ENCODE results near the gene CAV1. TPM values are rescaled to one million over a fixed set of nuclear protein-coding genes. Genes with fewer than 3 reads are reported as not detected.

CAV1 gene
- total and polyA plus RNA-seq, 2 donors (not counting 1 experiment from before 2014, with no cell fraction given): 461 to 1,245 TPM

DNA sequence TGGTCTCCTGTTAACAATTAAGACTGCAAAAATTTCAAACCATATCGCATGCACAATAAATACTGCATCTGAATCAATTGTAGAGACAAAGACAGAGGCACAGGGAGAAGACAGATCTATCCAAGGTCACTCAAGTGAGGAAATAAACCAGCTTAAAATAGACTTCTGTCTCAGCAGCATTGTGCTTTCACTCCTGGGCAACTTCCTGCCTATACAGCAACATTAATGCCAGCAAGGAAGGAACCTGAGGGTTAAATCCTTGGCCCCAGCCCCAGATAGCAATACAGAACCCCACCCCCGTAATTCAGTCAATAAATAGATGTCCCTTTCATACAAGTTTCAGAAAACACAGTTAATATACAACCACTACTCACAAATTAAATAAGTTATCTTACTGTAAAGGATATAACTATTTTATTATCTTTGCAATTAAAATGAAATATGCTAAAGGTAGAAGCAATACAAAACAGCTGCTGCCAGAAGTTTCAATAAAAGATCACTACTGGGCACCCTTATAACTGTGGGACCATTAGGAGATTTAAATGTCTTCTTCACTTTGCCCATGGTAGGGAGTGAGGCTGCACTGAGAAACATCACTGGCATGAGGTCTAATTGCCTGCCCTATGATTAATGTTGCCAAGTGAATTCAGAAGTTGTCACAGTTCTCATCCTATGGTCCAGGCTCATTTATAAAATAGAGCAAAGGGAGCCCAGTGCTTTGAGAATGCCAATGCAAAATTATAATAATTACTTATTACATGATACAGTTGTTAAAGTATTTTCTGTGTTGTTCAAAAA is 49.4 kb downstream of the CAV1 start:
- Histone ChIP-seq H3K27me3 (ENCODE audit: control insufficient read depth, insufficient read depth, low read length) (no peaks in the 10 kb centered on the region), H3K9me3 (ENCODE audit: control insufficient read depth, insufficient read depth, low read depth, low read length) (no peaks in the 10 kb centered on the region), H3K36me3 (ENCODE audit: control insufficient read depth, insufficient read depth, low read length) (no peaks in the 10 kb centered on the region), H3K4me1 (ENCODE audit: control insufficient read depth, extremely low read depth, insufficient read depth, low read length) (peaks cover 32% of the 10 kb centered on the region), H3K4me2 (ENCODE audit: extremely low read depth, insufficient read depth, low read length) (no peak overlapping the region), H4K20me1 (ENCODE audit: control insufficient read depth, extremely low read depth, insufficient read depth, low read length) (no peaks in the 10 kb centered on the region), H3K27ac (ENCODE audit: insufficient read depth, low read length) (no peak overlapping the region), H3K79me2 (ENCODE audit: control insufficient read depth, insufficient read depth, low read length) (no peaks in the 10 kb centered on the region), H3K4me3 (replicated peaks in 1 of 4; ENCODE audit: control extremely low read depth in 1 of 4, insufficient read depth in 1 of 4, low read depth in 3 of 4, low read length in 4 of 4) (no peak overlapping the region), H3K9ac (ENCODE audit: insufficient read depth, low read length) (no peak overlapping the region), H2AFZ (ENCODE audit: low read length) (no peak overlapping the region)
- no peak for TF ChIP-seq EZH2 (IDR thresholded peaks at IDR 0.05; ENCODE audit: low read length, missing control alignments)
- TF ChIP-seq, protein P1, sequence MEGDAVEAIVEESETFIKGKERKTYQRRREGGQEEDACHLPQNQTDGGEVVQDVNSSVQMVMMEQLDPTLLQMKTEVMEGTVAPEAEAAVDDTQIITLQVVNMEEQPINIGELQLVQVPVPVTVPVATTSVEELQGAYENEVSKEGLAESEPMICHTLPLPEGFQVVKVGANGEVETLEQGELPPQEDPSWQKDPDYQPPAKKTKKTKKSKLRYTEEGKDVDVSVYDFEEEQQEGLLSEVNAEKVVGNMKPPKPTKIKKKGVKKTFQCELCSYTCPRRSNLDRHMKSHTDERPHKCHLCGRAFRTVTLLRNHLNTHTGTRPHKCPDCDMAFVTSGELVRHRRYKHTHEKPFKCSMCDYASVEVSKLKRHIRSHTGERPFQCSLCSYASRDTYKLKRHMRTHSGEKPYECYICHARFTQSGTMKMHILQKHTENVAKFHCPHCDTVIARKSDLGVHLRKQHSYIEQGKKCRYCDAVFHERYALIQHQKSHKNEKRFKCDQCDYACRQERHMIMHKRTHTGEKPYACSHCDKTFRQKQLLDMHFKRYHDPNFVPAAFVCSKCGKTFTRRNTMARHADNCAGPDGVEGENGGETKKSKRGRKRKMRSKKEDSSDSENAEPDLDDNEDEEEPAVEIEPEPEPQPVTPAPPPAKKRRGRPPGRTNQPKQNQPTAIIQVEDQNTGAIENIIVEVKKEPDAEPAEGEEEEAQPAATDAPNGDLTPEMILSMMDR (conservative IDR thresholded peaks at IDR 0.05 in 1 of 2, IDR thresholded peaks at IDR 0.05 in 1 of 2; ENCODE audit: low read depth in 1 of 2, low read length in 2 of 2): no peak
- DNase-seq (ENCODE audit: low read depth in 2 of 2): no peak

DNA sequence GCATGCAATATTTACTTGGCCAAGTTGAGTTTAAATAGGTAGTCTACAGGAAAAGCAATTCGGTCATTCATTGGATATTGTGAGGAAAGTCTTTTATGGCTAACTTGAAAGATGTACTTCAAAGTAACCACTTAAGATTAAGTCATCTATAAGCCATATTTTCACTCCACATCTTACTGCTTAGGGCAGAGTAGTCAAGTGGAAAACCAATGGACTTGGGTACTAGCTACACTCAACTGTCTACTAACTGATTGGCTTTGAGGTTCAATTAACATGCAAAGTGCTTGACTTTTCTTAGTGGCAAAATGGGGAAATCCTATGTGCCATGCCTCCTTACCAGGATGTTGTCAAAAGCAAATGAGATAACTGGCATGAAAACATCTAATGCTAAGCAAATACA is 51.0 kb downstream of the CAV1 start:
- Histone ChIP-seq H3K79me2 (ENCODE audit: control insufficient read depth, insufficient read depth, low read length) (no peaks in the 10 kb centered on the region), H3K4me1 (ENCODE audit: control insufficient read depth, extremely low read depth, insufficient read depth, low read length) (peaks cover 20% of the 10 kb centered on the region), H4K20me1 (ENCODE audit: control insufficient read depth, extremely low read depth, insufficient read depth, low read length) (no peaks in the 10 kb centered on the region), H3K27ac (ENCODE audit: insufficient read depth, low read length) (no peak overlapping the region), H2AFZ (ENCODE audit: low read length) (no peak overlapping the region), H3K36me3 (ENCODE audit: control insufficient read depth, insufficient read depth, low read length) (no peaks in the 10 kb centered on the region), H3K4me3 (replicated peaks in 1 of 4; ENCODE audit: control extremely low read depth in 1 of 4, insufficient read depth in 1 of 4, low read depth in 3 of 4, low read length in 4 of 4) (no peak overlapping the region), H3K27me3 (ENCODE audit: control insufficient read depth, insufficient read depth, low read length) (no peaks in the 10 kb centered on the region), H3K4me2 (ENCODE audit: extremely low read depth, insufficient read depth, low read length) (no peak overlapping the region), H3K9me3 (ENCODE audit: control insufficient read depth, insufficient read depth, low read depth, low read length) (no peaks in the 10 kb centered on the region), H3K9ac (ENCODE audit: insufficient read depth, low read length) (no peak overlapping the region)
- DNase-seq (ENCODE audit: low read depth in 2 of 2): no peak
- TF ChIP-seq, protein P1 (conservative IDR thresholded peaks at IDR 0.05 in 1 of 2, IDR thresholded peaks at IDR 0.05 in 1 of 2; ENCODE audit: low read depth in 1 of 2, low read length in 2 of 2): no peak
- no peak for TF ChIP-seq EZH2 (IDR thresholded peaks at IDR 0.05; ENCODE audit: low read length, missing control alignments)

DNA sequence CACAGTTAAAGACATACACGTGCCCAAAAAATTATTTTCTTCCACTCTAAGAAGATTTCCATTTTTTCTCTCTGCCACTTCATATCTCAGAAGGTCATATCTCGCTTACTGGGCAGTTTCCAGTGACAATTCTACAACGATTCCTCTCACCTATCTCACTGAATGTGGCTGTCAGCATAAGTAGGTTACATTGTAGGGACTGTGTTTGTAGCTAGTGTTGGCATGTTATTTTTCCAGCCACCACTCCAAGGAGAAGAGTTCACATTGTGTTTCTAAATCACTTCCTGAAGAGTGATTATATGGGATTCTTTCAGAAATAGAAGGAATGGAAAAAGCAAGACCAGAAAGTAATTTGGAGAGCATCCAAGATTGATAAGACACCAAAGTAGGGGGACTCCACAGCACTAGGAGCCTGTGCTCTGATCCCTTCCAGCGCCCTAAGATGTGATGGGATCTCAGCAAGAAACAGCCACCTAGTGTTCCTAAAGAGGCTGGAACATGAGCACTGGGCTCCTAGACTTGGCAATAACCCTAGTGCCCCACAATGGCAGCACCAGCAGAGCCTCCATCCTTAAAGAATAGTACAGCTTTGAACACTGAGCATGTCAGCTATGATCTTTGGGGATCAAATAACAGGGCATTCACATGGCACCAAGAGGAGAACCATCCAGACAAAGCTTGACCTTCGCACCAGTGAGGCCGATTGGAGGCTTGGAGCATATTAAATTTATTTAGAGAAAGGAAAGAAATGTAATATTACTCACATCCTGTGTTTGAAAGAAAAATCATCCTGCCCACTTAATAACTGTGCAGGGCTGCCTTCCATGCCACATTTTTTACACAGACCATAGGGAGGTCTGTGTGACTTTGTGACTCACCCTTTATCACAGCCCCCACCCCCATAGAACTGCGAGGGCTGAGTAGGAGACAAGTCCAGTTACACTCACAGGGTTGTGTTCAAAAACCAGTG is 51.8 kb downstream of the CAV1 start:
- peaks cover 18% of the 10 kb centered on the region for H3K4me1 ChIP-seq (ENCODE audit: control insufficient read depth, extremely low read depth, insufficient read depth, low read length)

More for the DNA sequence above, 51.8 kb downstream of the CAV1 start:
- DNase-seq (ENCODE audit: low read depth in 2 of 2): peak; percentile 92 to 98
- H3K4me3 ChIP-seq (replicated peaks in 1 of 4; ENCODE audit: control extremely low read depth in 1 of 4, insufficient read depth in 1 of 4, low read depth in 3 of 4, low read length in 4 of 4): peak overlapping the region in 2 of 4 experiments; percentile 2 to 23
- no peaks in the 10 kb centered on the region for H3K9me3 ChIP-seq (ENCODE audit: control insufficient read depth, insufficient read depth, low read depth, low read length)
- peak overlapping the region; percentile 29 for H3K9ac ChIP-seq (ENCODE audit: insufficient read depth, low read length)
- H3K79me2 ChIP-seq (ENCODE audit: control insufficient read depth, insufficient read depth, low read length): no peaks in the 10 kb centered on the region
- TF ChIP-seq EZH2 (IDR thresholded peaks at IDR 0.05; ENCODE audit: low read length, missing control alignments): no peak
- TF ChIP-seq, protein P1 (conservative IDR thresholded peaks at IDR 0.05 in 1 of 2, IDR thresholded peaks at IDR 0.05 in 1 of 2; ENCODE audit: low read depth in 1 of 2, low read length in 2 of 2): peak in 1 of 2 donors; percentile 4
- no peaks in the 10 kb centered on the region for H3K27me3 ChIP-seq (ENCODE audit: control insufficient read depth, insufficient read depth, low read length)
- no peaks in the 10 kb centered on the region for H4K20me1 ChIP-seq (ENCODE audit: control insufficient read depth, extremely low read depth, insufficient read depth, low read length)
- H3K36me3 ChIP-seq (ENCODE audit: control insufficient read depth, insufficient read depth, low read length): no peaks in the 10 kb centered on the region
- peak overlapping the region; percentile 90 for H3K27ac ChIP-seq (ENCODE audit: insufficient read depth, low read length)
- H3K4me2 ChIP-seq (ENCODE audit: extremely low read depth, insufficient read depth, low read length): peak overlapping the region; percentile 69
- H2AFZ ChIP-seq (ENCODE audit: low read length): no peak overlapping the region

All from fibroblast of lung (primary cell).